Calu3 (cell line): ENCODE results near the gene DDAH1. TPM values are rescaled to one million over a fixed set of nuclear protein-coding genes. Genes with fewer than 3 reads are reported as not detected.
A peak's percentile ranks its signal among the peaks of the same experiment; 100 is the strongest.

ENCODE experiments used
- BruUV-seq: library from RNA; stranded (reverse); fragments of 400-500 nt; replicated peaks from 2 replicates; lab custom pipeline; 2021; lab: Mats Ljungman, UMichigan
- CTCF ChIA-PET: fragments of 300-600 bp; sonication (Branson Sonifier 250); formaldehyde crosslinking; loops from one replicate; lab custom pipeline; 2022; ENCODE audit warnings: antibody characterized with exemption; lab: Charles Lee
- DNase-seq: peaks from one replicate; pipeline ENCODE4 v3.0.0; 2022
- H3K27ac Mint-ChIP-seq: one replicate; pipeline ENCODE4 v1.8.0; 2022; ENCODE audit warnings: mixed read lengths; ENCODE audit not compliant: unreplicated experiment
- H3K27me3 Mint-ChIP-seq: one replicate; pipeline ENCODE4 v1.8.0; 2022; ENCODE audit warnings: mixed read lengths; ENCODE audit not compliant: unreplicated experiment
- H3K36me3 Mint-ChIP-seq: one replicate; pipeline ENCODE4 v1.8.0; 2022; ENCODE audit warnings: mild to moderate bottlenecking, moderate library complexity, mixed read lengths; ENCODE audit not compliant: insufficient read depth, unreplicated experiment
- H3K4me1 Mint-ChIP-seq: one replicate; pipeline ENCODE4 v1.8.0; 2022; ENCODE audit warnings: mild to moderate bottlenecking, low read depth, mixed read lengths; ENCODE audit not compliant: unreplicated experiment
- H3K4me3 Mint-ChIP-seq: one replicate; pipeline ENCODE4 v1.8.0; 2022; ENCODE audit warnings: mild to moderate bottlenecking, low read depth, moderate library complexity, mixed read lengths; ENCODE audit not compliant: unreplicated experiment
- H3K9me3 Mint-ChIP-seq: one replicate; pipeline ENCODE4 v1.8.0; 2022; ENCODE audit warnings: low read depth, mixed read lengths; ENCODE audit not compliant: unreplicated experiment
- CTCF ChIP-seq: fragments of 200-600 bp; IDR thresholded peaks from one replicate; pipeline ENCODE4 v1.8.0; 2022; ENCODE audit warnings: antibody characterized with exemption; ENCODE audit not compliant: unreplicated experiment
- intact Hi-C: fragments of 100-400 bp; cut with micrococcal nuclease; formaldehyde crosslinking; loops from one replicate; pipeline ENCODE4 v1.10.0; 2022; ENCODE audit not compliant: unreplicated experiment
- total RNA-seq: library from RNA; stranded (reverse); gene quantifications from 2 replicates; pipeline ENCODE4 v1.2.3, GENCODE V29; 2022

Gene DDAH1
- total RNA-seq, 1 experiment from 2014 or later: 84.1 TPM

DNA sequence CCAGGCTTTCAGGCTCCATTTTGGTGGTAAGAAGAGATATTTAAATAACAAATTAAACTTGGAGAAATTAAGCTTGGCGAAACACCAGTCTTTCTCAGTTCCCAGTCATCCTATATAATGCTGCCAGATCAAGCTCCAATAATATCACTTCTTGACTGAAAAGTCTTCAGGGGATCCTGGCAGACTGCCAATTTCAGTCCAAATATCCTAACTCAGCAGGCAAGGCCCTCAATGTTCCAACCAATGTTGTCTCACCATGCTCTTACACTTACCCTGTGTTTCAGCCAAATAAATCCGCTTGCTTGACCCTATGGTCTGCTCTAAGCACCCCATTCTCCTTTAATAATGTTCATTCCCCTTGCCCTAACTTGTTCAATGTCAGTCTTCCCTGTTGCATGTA lies 148.6 kb downstream of the DDAH1 start:
- TF ChIP-seq CTCF: no peak
- BruUV-seq: no TSS peak
- H3K4me3 Mint-ChIP-seq: no peak overlapping the region
- no peaks in the 10 kb centered on the region for H3K27me3 Mint-ChIP-seq
- H3K9me3 Mint-ChIP-seq: no peaks in the 10 kb centered on the region
- DNase-seq: no peak
- intact Hi-C loops: no loop called here
- CTCF ChIA-PET: no interaction called here
- H3K27ac Mint-ChIP-seq: no peak overlapping the region
- peaks cover 22% of the 10 kb centered on the region for H3K36me3 Mint-ChIP-seq
- peaks cover 52% of the 10 kb centered on the region for H3K4me1 Mint-ChIP-seq

DNA sequence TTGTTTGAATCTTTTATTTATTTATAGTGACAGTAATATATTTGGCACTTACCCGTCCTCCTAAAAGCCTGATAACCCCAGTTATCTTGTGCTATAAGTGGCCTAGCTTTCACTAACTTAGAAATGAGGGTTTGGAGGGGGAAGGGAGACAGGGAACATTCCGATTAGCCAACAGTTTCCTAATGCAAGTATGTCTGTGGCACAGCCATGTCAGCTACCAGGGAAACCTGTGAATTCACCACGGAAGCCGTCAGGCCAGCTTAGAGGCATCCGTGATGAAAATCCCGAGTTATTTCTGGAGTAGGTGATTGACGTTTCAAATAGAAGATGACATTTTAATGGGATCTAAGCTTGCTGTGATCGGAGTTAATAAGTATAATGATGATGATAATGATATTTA lies 149.2 kb downstream of the DDAH1 start:
- H3K36me3 Mint-ChIP-seq: peaks cover 20% of the 10 kb centered on the region
- H3K27me3 Mint-ChIP-seq: no peaks in the 10 kb centered on the region
- H3K9me3 Mint-ChIP-seq: no peaks in the 10 kb centered on the region
- BruUV-seq: no TSS peak
- CTCF ChIA-PET: interaction anchor here (1.0 kb wide), 1 partner anchor 28 kb away, joined by 3 read pairs; no protein-coding TSS in a partner anchor
- no peak overlapping the region for H3K27ac Mint-ChIP-seq
- H3K4me1 Mint-ChIP-seq: peaks cover 48% of the 10 kb centered on the region
- intact Hi-C loops: no loop called here
- TF ChIP-seq CTCF: no peak
- DNase-seq: no peak
- H3K4me3 Mint-ChIP-seq: no peak overlapping the region

DNA sequence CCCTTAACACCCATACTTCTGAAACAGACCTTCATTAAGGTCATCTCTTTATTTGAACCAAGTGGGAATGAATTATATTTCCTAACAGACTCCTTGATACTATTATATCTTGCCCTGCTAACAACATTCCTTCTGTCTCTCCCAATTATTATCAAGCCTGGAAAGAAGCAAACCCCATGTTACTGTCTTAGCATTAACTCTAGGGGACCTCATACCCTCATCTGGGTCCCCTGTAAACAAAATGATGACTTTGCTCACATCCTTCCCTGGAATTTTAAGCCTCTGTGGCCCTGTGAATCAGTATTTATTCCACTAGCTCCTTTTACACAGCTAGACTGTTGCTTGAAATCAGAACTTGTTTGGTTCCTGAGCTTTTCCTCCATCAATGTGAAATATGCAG lies 150.2 kb downstream of the DDAH1 start:
- H3K4me1 Mint-ChIP-seq: peaks cover 48% of the 10 kb centered on the region
- no peak for TF ChIP-seq CTCF
- H3K36me3 Mint-ChIP-seq: peaks cover 11% of the 10 kb centered on the region
- BruUV-seq: no TSS peak
- no peak overlapping the region for H3K4me3 Mint-ChIP-seq
- no peaks in the 10 kb centered on the region for H3K27me3 Mint-ChIP-seq
- H3K9me3 Mint-ChIP-seq: no peaks in the 10 kb centered on the region
- H3K27ac Mint-ChIP-seq: no peak overlapping the region
- DNase-seq: no peak
- intact Hi-C loops: no loop called here
- CTCF ChIA-PET: no interaction called here

GRCh38 chr1:85313888-85314696 lies 150.9 kb downstream of the DDAH1 start:
- no peak overlapping the region for H3K4me3 Mint-ChIP-seq
- H3K27ac Mint-ChIP-seq: peak overlapping the region; percentile 26
- TF ChIP-seq CTCF: no peak
- no peaks in the 10 kb centered on the region for H3K9me3 Mint-ChIP-seq
- peaks cover 48% of the 10 kb centered on the region for H3K4me1 Mint-ChIP-seq
- no peaks in the 10 kb centered on the region for H3K27me3 Mint-ChIP-seq
- H3K36me3 Mint-ChIP-seq: peaks cover 5% of the 10 kb centered on the region
- DNase-seq: no peak
- BruUV-seq: no TSS peak
- CTCF ChIA-PET: no interaction called here
- intact Hi-C loops: no loop called here
